B cell (primary cell): ENCODE measurements around the gene SCN1A. TPM values are rescaled to one million over a fixed set of nuclear protein-coding genes. Genes with fewer than 3 reads are reported as not detected.

Experiments
- ATAC-seq: fragments of 200-7000 bp; cut with Tn5 transposase; one replicate; pipeline ENCODE4 v1.10.0; 2021; ENCODE audit warnings: low read depth, mild to moderate bottlenecking, moderate number of reproducible peaks, moderate library complexity
- CTCF ChIA-PET: fragments of 350-600 bp; sonication (Branson Sonifier 250); formaldehyde crosslinking; loops from one replicate; lab custom pipeline; 2021; ENCODE audit warnings: antibody characterized with exemption, inconsistent platforms; lab: Charles Lee
- POLR2A ChIA-PET: fragments of 350-600 bp; sonication (Branson Sonifier 250); formaldehyde crosslinking; loops from one replicate; lab custom pipeline; 2021; ENCODE audit warnings: antibody characterized with exemption; lab: Charles Lee
- DNase-seq: peaks from one replicate; pipeline ENCODE4 v3.0.0; 2013
- H2AFZ ChIP-seq: 2 replicates; pipeline ENCODE4 v1.6.1; 2012; ENCODE audit warnings: mild to moderate bottlenecking, low read depth, low read length; ENCODE audit not compliant: insufficient read depth, poor library complexity, severe bottlenecking
- H3K27ac ChIP-seq, 2 donors: 1 replicate in 1 of 2; 2 replicates in 1 of 2; pipeline ENCODE4 v1.5.1; 2012 to 2013; ENCODE audit warnings: low read length in 2 of 2, mild to moderate bottlenecking in 2 of 2, moderate library complexity in 1 of 2
- H3K27me3 ChIP-seq, 4 experiments: fragments of 200-600 bp in 1 of 4; sonication (generic) in 1 of 4; replicated peaks in 1 of 4; 1 replicate in 2 of 4; 2 replicates in 2 of 4; pipeline versions ENCODE4 v1.6.1 to v1.7.0; 2013 to 2016; ENCODE audit warnings: low read length in 3 of 4, mild to moderate bottlenecking in 2 of 4, mixed read lengths in 1 of 4, moderate library complexity in 1 of 4; ENCODE audit not compliant: insufficient read depth in 4 of 4, control insufficient read depth in 3 of 4; ENCODE audit errors: control extremely low read depth in 1 of 4
- H3K36me3 ChIP-seq, 2 experiments: replicated peaks in 1 of 2; 1 replicate in 1 of 2; 2 replicates in 1 of 2; pipeline versions ENCODE4 v1.6.1 to v1.7.1; 2013; ENCODE audit warnings: low read length in 1 of 2; ENCODE audit not compliant: insufficient read depth in 2 of 2, control insufficient read depth in 1 of 2; ENCODE audit errors: control extremely low read depth in 1 of 2, extremely low read depth in 1 of 2
- H3K4me1 ChIP-seq, 2 donors: fragments of 200-600 bp in 1 of 2; sonication (generic) in 1 of 2; 1 replicate in 1 of 2; 2 replicates in 1 of 2; pipeline versions ENCODE4 v1.5.1 to v1.6.1; 2013 to 2017; ENCODE audit warnings: low read length in 2 of 2; ENCODE audit not compliant: control insufficient read depth in 2 of 2, insufficient read depth in 2 of 2
- H3K4me2 ChIP-seq: replicated peaks from 2 replicates; pipeline ENCODE3; 2012; ENCODE audit warnings: mild to moderate bottlenecking, low read depth, low read length; ENCODE audit not compliant: poor library complexity, severe bottlenecking
- H3K4me3 ChIP-seq, 5 experiments: fragments of 200-600 bp in 1 of 5; sonication (generic) in 1 of 5; 1 replicate in 3 of 5; 2 replicates in 2 of 5; pipeline versions ENCODE4 v1.5.1 to v1.7.0; 2011 to 2016; ENCODE audit warnings: low read length in 4 of 5, mild to moderate bottlenecking in 4 of 5, low read depth in 2 of 5, control low read depth in 1 of 5, moderate library complexity in 1 of 5; ENCODE audit not compliant: insufficient read depth in 1 of 5; ENCODE audit errors: control extremely low read depth in 1 of 5, extremely low read depth in 1 of 5
- H3K79me2 ChIP-seq: fragments of 200-600 bp; sonication (generic); one replicate; pipeline ENCODE4 v1.6.0; 2016; ENCODE audit warnings: low read length; ENCODE audit not compliant: control insufficient read depth, insufficient read depth
- H3K9ac ChIP-seq: fragments of 200-600 bp; sonication (generic); 2 replicates; pipeline ENCODE4 v1.6.1; 2017; ENCODE audit warnings: mild to moderate bottlenecking, low read length, moderate library complexity
- H3K9me3 ChIP-seq, 3 donors: one replicate each; pipeline versions ENCODE4 v1.6.1 to v1.7.1; 2013; ENCODE audit warnings: low read length in 2 of 3; ENCODE audit not compliant: control insufficient read depth in 2 of 3, insufficient read depth in 1 of 3; ENCODE audit errors: control extremely low read depth in 1 of 3
- H4K20me1 ChIP-seq: 2 replicates; pipeline ENCODE4 v1.6.0; 2012; ENCODE audit warnings: mild to moderate bottlenecking, low read length; ENCODE audit not compliant: insufficient read depth, control insufficient read depth, poor library complexity, severe bottlenecking
- H3K27ac Mint-ChIP-seq: one replicate; pipeline ENCODE4 v1.8.0; 2021; ENCODE audit warnings: mixed read lengths
- H3K27me3 Mint-ChIP-seq: one replicate; pipeline ENCODE4 v1.8.0; 2021; ENCODE audit warnings: mixed read lengths
- H3K4me1 Mint-ChIP-seq: one replicate; pipeline ENCODE4 v1.8.0; 2021; ENCODE audit warnings: mixed read lengths
- H3K4me3 Mint-ChIP-seq: one replicate; pipeline ENCODE4 v1.8.0; 2021; ENCODE audit warnings: mixed read lengths
- H3K9me3 Mint-ChIP-seq: one replicate; pipeline ENCODE4 v1.8.0; 2022; ENCODE audit warnings: mixed read lengths; ENCODE audit not compliant: insufficient read depth
- CTCF ChIP-seq: fragments of 200-600 bp; IDR thresholded peaks from one replicate; pipeline ENCODE4 v1.8.0; 2022; ENCODE audit warnings: antibody characterized with exemption, mild to moderate bottlenecking
- EZH2 ChIP-seq: IDR thresholded peaks from 2 replicates; pipeline ENCODE4 v1.6.1; 2012; ENCODE audit warnings: borderline replicate concordance, low read depth, mild to moderate bottlenecking, moderate library complexity, low read length; ENCODE audit not compliant: insufficient read depth, poor library complexity, severe bottlenecking
- WGBS: methylation state at CpG from one replicate; pipeline ENCODE4 v1.1.5; 2013; ENCODE audit warnings: missing lambda C conversion rate; ENCODE audit not compliant: insufficient coverage; 5-methylcytosine and 5-hydroxymethylcytosine counted together
- intact Hi-C: fragments of 100-400 bp; cut with micrococcal nuclease; formaldehyde crosslinking; loops from one replicate; pipeline ENCODE4 v1.10.0; 2022
- polyA plus RNA-seq: library from polyadenylated mRNA; depleted of rRNA; stranded (reverse); fragments of >200 nt; gene quantifications from 2 replicates; pipeline ENCODE4 v1.2.3, GENCODE V29; 2012
- total RNA-seq, 2 donors: library from RNA; stranded (reverse); fragments of 120-200 nt in 1 of 2; gene quantifications; 1 replicate in 1 of 2; 2 replicates in 1 of 2; pipeline versions ENCODE4 v1.2.3 to v1.2.4, GENCODE V29; 2013 to 2022

SCN1A gene
- total and polyA plus RNA-seq, 2 donors (not counting 1 experiment from before 2014, with no cell fraction given): not detected

- Histone ChIP-seq H3K27me3 (peaks cover 0 to 3% (median 0%) of the 10 kb centered on the region in 4 experiments), H3K4me1 (no peaks in the 10 kb centered on the region), H2AFZ (no peak overlapping the region), H3K4me2 (no peak overlapping the region), H3K9me3 (peaks cover 0 to 6% (median 0%) of the 10 kb centered on the region in 3 donors), H3K4me3 (no peak overlapping the region), H3K79me2 (no peaks in the 10 kb centered on the region), H3K36me3 (no peaks in the 10 kb centered on the region), H4K20me1 (no peaks in the 10 kb centered on the region), H3K27ac (no peak overlapping the region), H3K9ac (no peak overlapping the region)
- H3K27ac Mint-ChIP-seq: no peak overlapping the region
- H3K4me1 Mint-ChIP-seq: no peaks in the 10 kb centered on the region
- DNase-seq (no peak), ATAC-seq (no peak)
- TF ChIP-seq EZH2 (no peak), CTCF (no peak)
- 85% methylated on average over 2 of the region's 3 CpGs for WGBS
- ChIA-PET CTCF (no interaction called here), POLR2A (no interaction called here)
- H3K27me3 Mint-ChIP-seq: peaks cover 24% of the 10 kb centered on the region
- no peak overlapping the region for H3K4me3 Mint-ChIP-seq
- no peaks in the 10 kb centered on the region for H3K9me3 Mint-ChIP-seq
- intact Hi-C loops: no loop called here
Observed at GRCh38 chr2:165967746-165968145, 160.1 kb downstream of the SCN1A start.

- no peak for ATAC-seq
- no peak overlapping the region for H3K4me2 ChIP-seq
- H3K9me3 ChIP-seq: no peaks in the 10 kb centered on the region
- intact Hi-C loops: no loop called here
- no peaks in the 10 kb centered on the region for H3K27me3 ChIP-seq
- H3K36me3 ChIP-seq: no peaks in the 10 kb centered on the region
- no peak for DNase-seq
- no peak overlapping the region for H3K9ac ChIP-seq
- no peak overlapping the region for H3K27ac ChIP-seq
- no CpG with 5 or more reads among the region's 4 CpGs for WGBS
- Mint-ChIP-seq H3K4me1 (no peaks in the 10 kb centered on the region), H3K27ac (no peak overlapping the region), H3K27me3 (no peaks in the 10 kb centered on the region), H3K4me3 (no peak overlapping the region), H3K9me3 (no peaks in the 10 kb centered on the region)
- TF ChIP-seq EZH2 (no peak), CTCF (no peak)
- no peaks in the 10 kb centered on the region for H4K20me1 ChIP-seq
- no peak overlapping the region for H2AFZ ChIP-seq
- ChIA-PET CTCF (no interaction called here), POLR2A (no interaction called here)
- H3K4me1 ChIP-seq: no peaks in the 10 kb centered on the region
- H3K4me3 ChIP-seq: no peak overlapping the region
- no peaks in the 10 kb centered on the region for H3K79me2 ChIP-seq
Observed at GRCh38 chr2:165961818-165962217, 166.0 kb downstream of the SCN1A start.
